Urinary bladder (tissue), 4 donors: ENCODE data around the gene GBGT1. TPM values are rescaled to one million over a fixed set of nuclear protein-coding genes. Genes with fewer than 3 reads are reported as not detected.

Experiments used
- DNase-seq: peaks from one replicate; pipeline ENCODE4 v3.0.0-alpha.2; 2015; ENCODE audit errors: extremely low spot score
- H3K27ac ChIP-seq: one replicate; pipeline ENCODE4 v1.5.1; 2013; ENCODE audit warnings: low read depth, mild to moderate bottlenecking, moderate library complexity
- H3K36me3 ChIP-seq: one replicate; pipeline ENCODE4 v1.6.1; 2013; ENCODE audit warnings: mild to moderate bottlenecking, moderate library complexity; ENCODE audit not compliant: insufficient read depth
- H3K4me1 ChIP-seq: one replicate; pipeline ENCODE4 v1.6.1; 2013; ENCODE audit warnings: mild to moderate bottlenecking, moderate library complexity; ENCODE audit not compliant: insufficient read depth
- H3K4me3 ChIP-seq: one replicate; pipeline ENCODE4 v1.5.1; 2013; ENCODE audit warnings: low read depth, low read length
- WGBS: extraction: QIAGEN DNeasy Blood & Tissue Kit; methylation state at CpG from one replicate; pipeline ENCODE4 v1.1.7; 2013; 5-methylcytosine and 5-hydroxymethylcytosine counted together
- polyA plus RNA-seq: library from polyadenylated mRNA; stranded (reverse); fragments of 200-250 nt; gene quantifications from one replicate; pipeline ENCODE4 v1.2.3, GENCODE V29; 2013
- total RNA-seq: library from RNA; depleted of rRNA; stranded (reverse); fragments of >200 nt; gene quantifications from one replicate; pipeline ENCODE4 v1.2.3, GENCODE V29; 2014
- donor health status: healthy with polysubstance abuse.
- donor health status: healthy.

GBGT1 gene
- total and polyA plus RNA-seq, 2 donors: 5.8 to 14.2 TPM

DNA sequence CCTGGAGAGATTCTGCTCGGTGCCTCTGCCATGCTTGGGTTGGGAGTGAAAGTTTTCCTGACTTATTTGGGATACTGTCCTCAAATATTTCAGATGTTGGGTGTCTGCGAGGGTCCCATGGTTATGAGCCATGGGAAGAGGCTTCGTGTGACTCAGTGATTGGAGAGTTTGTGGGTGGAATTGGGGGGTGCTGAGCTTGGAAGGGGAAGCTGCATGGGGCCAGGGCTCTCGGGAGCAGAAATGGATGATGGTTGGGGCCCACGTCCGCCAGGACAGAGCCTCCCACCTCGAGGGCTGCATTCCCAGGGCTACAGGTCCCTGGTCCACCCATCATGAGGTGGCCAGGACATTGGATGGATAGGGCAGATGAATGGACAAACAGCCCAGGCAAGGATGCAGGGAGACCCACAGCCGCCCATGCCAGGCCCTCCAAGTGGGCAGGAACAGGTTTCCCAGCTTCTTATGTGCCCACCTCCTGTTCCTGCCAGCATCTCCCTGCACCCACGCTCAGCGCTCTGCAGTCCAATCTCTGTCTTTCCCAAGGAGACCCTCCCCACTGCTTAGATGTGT, 39.9 kb upstream of the GBGT1 start:
- no peak for DNase-seq
- H3K27ac ChIP-seq: no peak overlapping the region
- WGBS: 67% methylated on average over 10 of the region's 10 CpGs
- H3K4me3 ChIP-seq: no peak overlapping the region
- H3K4me1 ChIP-seq: no peaks in the 10 kb centered on the region
- H3K36me3 ChIP-seq: no peaks in the 10 kb centered on the region

GRCh38 chr9:133202688-133203453, 39.2 kb upstream of the GBGT1 start:
- H3K27ac ChIP-seq: no peak overlapping the region
- no peak overlapping the region for H3K4me3 ChIP-seq
- DNase-seq: no peak
- no peaks in the 10 kb centered on the region for H3K4me1 ChIP-seq
- H3K36me3 ChIP-seq: no peaks in the 10 kb centered on the region
- 88% methylated on average over 14 of the region's 14 CpGs for WGBS

DNA sequence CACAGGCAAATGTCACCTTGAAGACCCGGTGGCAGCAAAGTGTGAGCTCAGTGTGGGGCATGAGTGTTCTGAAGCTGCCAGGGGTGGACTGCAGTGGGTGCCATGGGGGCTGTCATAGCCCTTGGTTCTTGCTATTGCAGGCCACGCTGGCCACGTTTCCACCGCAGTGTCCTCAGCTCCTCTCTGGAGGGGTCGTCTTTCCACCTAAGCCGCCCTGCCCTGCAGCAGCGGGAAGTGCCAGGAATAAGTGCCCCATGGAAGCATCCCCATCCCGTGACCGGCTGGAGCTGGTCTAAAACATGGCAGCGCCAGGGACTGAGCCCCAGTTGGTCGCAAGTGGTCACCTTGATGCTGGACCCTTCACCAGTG, 38.4 kb upstream of the GBGT1 start:
- no peak overlapping the region for H3K27ac ChIP-seq
- no peak overlapping the region for H3K4me3 ChIP-seq
- WGBS: 84% methylated on average over 11 of the region's 11 CpGs
- H3K36me3 ChIP-seq: no peaks in the 10 kb centered on the region
- DNase-seq: no peak
- H3K4me1 ChIP-seq: no peaks in the 10 kb centered on the region

GRCh38 chr9:133201424-133202144, 37.9 kb upstream of the GBGT1 start:
- Histone ChIP-seq H3K27ac (no peak overlapping the region), H3K4me3 (no peak overlapping the region), H3K36me3 (no peaks in the 10 kb centered on the region), H3K4me1 (no peaks in the 10 kb centered on the region)
- no peak for DNase-seq
- WGBS: 77% methylated on average over 13 of the region's 13 CpGs

DNA sequence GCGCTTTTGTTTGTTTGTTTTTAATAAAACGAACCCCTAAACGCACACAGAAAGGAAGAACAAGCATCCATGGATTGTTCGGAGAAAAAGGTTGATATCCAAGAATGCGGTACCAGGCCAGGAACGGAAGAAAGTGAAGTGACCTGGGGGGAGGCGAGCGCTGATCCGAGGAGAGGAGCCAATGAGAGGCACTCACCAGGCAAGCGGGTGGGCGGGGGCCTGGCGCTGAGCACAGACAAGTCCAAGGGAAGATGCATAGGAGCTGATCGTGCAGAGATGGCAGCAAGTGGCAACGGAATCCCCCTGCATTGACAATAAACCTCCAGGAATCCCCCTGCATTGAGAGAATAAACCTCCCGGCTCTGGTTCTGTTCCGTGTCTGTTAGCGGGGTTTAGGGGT, 36.9 kb upstream of the GBGT1 start:
- H3K4me3 ChIP-seq: no peak overlapping the region
- H3K36me3 ChIP-seq: no peaks in the 10 kb centered on the region
- no peaks in the 10 kb centered on the region for H3K4me1 ChIP-seq
- H3K27ac ChIP-seq: no peak overlapping the region
- 85% methylated on average over 17 of the region's 17 CpGs for WGBS
- DNase-seq: no peak

DNA sequence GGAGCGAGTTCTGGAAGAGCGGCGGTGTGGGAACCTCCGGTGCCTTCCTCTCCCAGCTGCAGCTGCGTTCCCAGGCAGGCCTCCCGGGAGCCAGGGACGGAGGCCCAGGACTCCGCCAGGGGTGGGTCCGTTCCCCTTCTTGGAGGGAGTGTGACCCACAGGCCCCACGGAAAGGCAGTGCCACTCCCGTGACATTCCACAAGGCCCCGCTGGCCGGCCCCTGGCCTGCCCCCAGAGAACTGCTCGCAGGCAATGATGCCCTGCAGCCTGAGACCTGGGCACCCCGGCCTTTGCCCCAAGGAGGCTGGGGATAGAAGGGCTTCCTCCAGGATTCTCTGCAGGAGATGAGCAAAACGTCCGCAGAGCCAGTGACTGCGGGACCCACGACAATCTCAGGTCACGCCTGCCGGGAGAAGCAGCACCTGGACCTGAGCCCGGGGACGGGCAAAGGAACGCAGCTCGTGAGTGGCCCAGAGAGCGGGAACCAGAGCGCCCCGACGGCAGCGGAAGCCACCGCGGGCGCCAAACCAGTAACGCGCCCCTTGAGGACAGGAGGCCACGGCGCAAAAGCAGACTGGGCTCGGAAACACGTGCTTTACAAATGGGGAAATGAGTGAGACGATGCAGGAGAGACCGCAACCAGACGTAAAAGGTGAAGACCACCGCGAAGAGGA, 36.1 kb upstream of the GBGT1 start:
- no peak overlapping the region for H3K4me3 ChIP-seq
- no peak overlapping the region for H3K27ac ChIP-seq
- no peaks in the 10 kb centered on the region for H3K4me1 ChIP-seq
- WGBS: 34% methylated on average over 44 of the region's 44 CpGs
- H3K36me3 ChIP-seq: no peaks in the 10 kb centered on the region
- DNase-seq: no peak

DNA sequence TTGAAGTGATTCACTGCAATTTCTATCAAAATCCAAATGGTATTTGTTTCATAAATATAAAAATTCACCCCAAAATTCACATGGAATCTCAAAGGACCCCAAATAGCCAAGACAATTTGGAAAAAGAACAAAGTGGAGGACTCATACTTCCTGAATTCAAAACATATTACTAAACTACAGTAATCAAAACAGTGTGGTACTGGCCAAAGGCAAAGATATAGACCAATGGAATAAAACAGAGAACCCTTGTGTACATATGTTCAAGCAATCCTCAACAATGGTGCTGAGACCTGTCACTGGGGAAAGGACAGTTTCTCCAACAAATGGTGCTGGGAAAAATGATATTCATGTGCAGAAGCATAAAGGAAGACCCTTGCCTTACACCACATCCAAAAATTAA, 31.3 kb upstream of the GBGT1 start:
- Histone ChIP-seq H3K36me3 (no peaks in the 10 kb centered on the region), H3K27ac (no peak overlapping the region), H3K4me3 (no peak overlapping the region), H3K4me1 (no peaks in the 10 kb centered on the region)
- DNase-seq: no peak

DNA sequence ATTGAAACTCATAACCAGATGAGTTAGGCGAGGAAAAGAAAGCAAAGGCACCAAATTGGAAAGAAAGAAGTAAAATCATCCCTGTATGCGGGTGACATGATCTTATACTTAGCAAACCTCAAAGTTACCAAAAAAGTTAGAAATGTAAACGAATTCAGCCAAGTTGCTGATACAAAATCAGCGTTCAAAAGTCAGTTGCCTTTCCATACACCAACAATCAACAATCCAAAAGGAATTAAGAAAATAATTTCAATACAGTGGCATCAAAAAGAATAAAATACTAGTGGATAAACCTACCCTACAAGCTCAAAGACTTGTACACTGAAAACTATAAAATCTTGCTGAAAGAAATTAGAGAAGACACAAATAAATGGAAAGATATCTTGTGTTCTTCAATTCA, 30.9 kb upstream of the GBGT1 start:
- no peak for DNase-seq
- Histone ChIP-seq H3K36me3 (no peaks in the 10 kb centered on the region), H3K4me1 (no peaks in the 10 kb centered on the region), H3K27ac (no peak overlapping the region), H3K4me3 (no peak overlapping the region)
- WGBS: 81% methylated on average over 4 of the region's 4 CpGs

- Histone ChIP-seq H3K4me1 (no peaks in the 10 kb centered on the region), H3K36me3 (no peaks in the 10 kb centered on the region), H3K4me3 (no peak overlapping the region), H3K27ac (no peak overlapping the region)
- no peak for DNase-seq
- WGBS: 58% methylated on average over 7 of the region's 7 CpGs
Measured at GRCh38 chr9:133191989-133192388, 28.3 kb upstream of the GBGT1 start.

GRCh38 chr9:133189826-133190225, 26.1 kb upstream of the GBGT1 start:
- no peaks in the 10 kb centered on the region for H3K36me3 ChIP-seq
- no peak overlapping the region for H3K27ac ChIP-seq
- H3K4me1 ChIP-seq: no peaks in the 10 kb centered on the region
- WGBS: 84% methylated on average over 8 of the region's 8 CpGs
- H3K4me3 ChIP-seq: no peak overlapping the region
- DNase-seq: no peak

GRCh38 chr9:133188843-133189180, 25.1 kb upstream of the GBGT1 start:
- no peaks in the 10 kb centered on the region for H3K36me3 ChIP-seq
- no peak for DNase-seq
- no peaks in the 10 kb centered on the region for H3K4me1 ChIP-seq
- H3K4me3 ChIP-seq: no peak overlapping the region
- H3K27ac ChIP-seq: no peak overlapping the region
- WGBS: 81% methylated on average over 7 of the region's 7 CpGs

DNA sequence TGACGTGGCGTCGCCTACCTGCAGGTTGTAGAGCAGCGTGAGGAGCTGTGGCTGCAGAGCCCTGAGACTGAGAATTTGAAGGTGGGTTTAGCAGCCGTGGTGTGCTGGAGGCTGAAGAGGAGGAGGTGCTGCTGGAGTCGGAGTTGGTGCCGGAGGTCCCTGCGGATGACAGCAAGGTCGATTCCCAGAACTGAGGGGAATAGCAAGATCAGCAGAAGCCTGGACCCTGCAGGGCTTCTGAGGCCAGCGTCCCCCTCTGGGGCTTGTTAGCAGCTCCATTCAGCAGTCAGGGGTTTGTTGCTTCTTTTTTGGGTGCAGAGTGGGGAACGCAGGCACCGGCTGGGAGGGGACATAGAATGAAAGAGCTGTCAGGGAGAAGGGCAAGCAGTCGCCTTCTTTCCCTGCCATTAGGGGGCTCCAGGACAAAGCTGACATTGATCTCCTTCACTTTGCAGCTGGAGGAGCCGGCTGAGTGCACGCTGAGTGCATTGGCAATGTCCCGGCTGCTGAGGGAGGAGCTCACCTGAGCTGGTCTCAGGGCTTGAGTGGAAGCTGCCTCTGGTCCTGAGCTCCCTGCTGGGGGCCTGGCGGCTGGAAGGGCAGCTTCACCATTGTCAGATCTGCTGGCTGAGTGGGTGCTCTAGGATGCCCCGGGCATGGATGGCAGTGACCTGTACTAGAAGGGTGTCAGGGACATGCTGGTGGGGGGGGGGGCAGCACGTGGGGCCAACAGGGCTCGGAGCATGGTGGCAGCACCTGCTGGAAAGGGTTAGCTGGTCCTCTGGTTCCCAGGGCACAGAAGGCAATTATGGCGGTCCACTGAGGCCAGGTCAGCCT, 24.5 kb upstream of the GBGT1 start:
- WGBS: 48% methylated on average over 21 of the region's 21 CpGs
- DNase-seq: no peak
- no peak overlapping the region for H3K4me3 ChIP-seq
- H3K4me1 ChIP-seq: no peaks in the 10 kb centered on the region
- no peak overlapping the region for H3K27ac ChIP-seq
- H3K36me3 ChIP-seq: no peaks in the 10 kb centered on the region

DNA sequence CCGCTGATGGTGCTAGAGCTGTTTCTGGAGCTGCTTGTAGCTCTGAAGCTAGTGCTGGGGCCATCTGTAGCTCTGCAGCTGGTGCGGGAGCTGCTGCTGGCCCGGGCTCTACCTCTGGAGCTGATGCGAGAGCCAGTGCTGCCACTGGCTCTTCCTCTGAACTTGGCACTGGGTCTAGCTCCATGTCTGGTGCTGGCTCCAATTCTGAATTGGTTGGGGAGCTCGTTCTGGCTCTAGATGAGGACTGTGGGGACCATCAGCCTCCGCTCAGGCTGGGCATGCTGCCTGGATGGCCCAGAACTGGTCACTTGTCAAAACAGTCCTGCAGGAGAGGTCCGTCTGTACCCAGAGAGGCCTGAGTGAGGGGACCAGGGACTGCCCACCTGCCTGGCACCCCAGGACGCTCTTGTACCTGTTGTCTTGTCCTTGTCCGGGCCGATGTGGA, 23.9 kb upstream of the GBGT1 start:
- H3K4me3 ChIP-seq: no peak overlapping the region
- no peak for DNase-seq
- no peak overlapping the region for H3K27ac ChIP-seq
- H3K36me3 ChIP-seq: no peaks in the 10 kb centered on the region
- WGBS: 78% methylated on average over 10 of the region's 10 CpGs
- no peaks in the 10 kb centered on the region for H3K4me1 ChIP-seq
